Neural crest cell (in vitro differentiated cells): ENCODE results near the gene LAT. TPM values are rescaled to one million over a fixed set of nuclear protein-coding genes. Genes with fewer than 3 reads are reported as not detected.

Experiments
- DNase-seq: peaks from one replicate; pipeline ENCODE4 v3.0.0; 2021; ENCODE audit warnings: low read depth, mixed read lengths, low spot score
- H3K27ac Mint-ChIP-seq: one replicate; pipeline ENCODE4 v1.8.0; 2021; ENCODE audit warnings: mild to moderate bottlenecking, mixed read lengths; ENCODE audit not compliant: unreplicated experiment
- H3K27me3 Mint-ChIP-seq: 2 replicates; pipeline ENCODE4 v1.8.0; 2021; ENCODE audit warnings: low read depth, mild to moderate bottlenecking, mixed read lengths
- H3K36me3 Mint-ChIP-seq: 2 replicates; pipeline ENCODE4 v1.8.0; 2021; ENCODE audit warnings: low read depth, mild to moderate bottlenecking, mixed read lengths
- H3K4me1 Mint-ChIP-seq: 2 replicates; pipeline ENCODE4 v1.8.0; 2021; ENCODE audit warnings: mixed read lengths
- H3K4me3 Mint-ChIP-seq: one replicate; pipeline ENCODE4 v1.8.0; 2021; ENCODE audit warnings: mild to moderate bottlenecking, mixed read lengths
- H3K9me3 Mint-ChIP-seq: 2 replicates; pipeline ENCODE4 v1.8.0; 2021; ENCODE audit warnings: mixed read lengths
- total RNA-seq: library from RNA; stranded (reverse); gene quantifications from 2 replicates; pipeline ENCODE4 v1.2.1, GENCODE V29; 2021
- TF ChIP-seq, protein P1 (sequence below): fragments of 200-600 bp; sonication (generic); conservative IDR thresholded peaks from 2 replicates; pipeline ENCODE4 v1.5.0; 2021; ENCODE audit warnings: antibody characterized with exemption, mild to moderate bottlenecking

LAT gene
- total RNA-seq, 1 donor from 2014 or later = 4.9 TPM

DNA sequence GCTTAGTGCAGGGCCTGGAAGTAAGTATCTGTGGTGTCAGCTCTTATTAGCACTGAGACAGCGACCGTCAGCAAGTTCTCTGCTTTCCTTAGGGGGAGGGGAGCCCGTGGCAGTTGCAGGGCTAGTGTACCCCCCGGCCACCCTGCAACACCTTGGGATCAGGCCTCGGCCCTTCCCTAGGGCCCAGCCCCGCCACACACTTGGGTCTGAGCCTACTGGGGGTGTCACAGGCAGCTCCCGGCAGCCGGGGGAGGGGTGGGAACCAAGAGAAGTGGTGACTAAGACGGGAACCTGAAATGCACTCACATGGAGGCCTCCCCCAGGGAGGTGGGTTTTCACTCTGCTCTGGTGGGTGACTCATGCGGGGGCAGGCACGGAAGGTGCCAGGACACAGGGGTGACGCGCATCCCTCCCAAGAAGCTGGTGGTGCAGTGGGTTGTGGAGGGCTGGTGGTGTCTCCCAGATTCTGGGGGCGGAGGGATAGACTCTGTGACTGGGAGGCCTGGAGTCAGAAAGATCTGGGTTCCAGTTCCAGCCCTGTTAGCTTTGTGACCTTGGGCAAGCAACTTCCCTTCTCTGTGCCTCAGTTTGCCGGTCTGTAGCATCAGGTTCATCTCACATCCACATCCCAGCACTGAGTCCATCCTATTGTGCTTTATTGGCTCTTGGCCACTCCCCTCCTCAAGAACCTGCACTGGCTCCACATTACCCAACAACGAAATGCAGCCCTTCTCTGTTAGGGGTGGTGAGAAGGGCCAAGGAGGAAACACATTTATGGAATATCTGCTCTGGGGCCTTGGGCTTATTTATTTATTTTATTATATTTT, 44.5 kb downstream of the LAT start:
- Mint-ChIP-seq H3K4me3 (no peak overlapping the region), H3K9me3 (no peaks in the 10 kb centered on the region), H3K27me3 (peaks cover 2% of the 10 kb centered on the region), H3K36me3 (no peaks in the 10 kb centered on the region), H3K27ac (no peak overlapping the region), H3K4me1 (no peaks in the 10 kb centered on the region)
- DNase-seq = no peak
- TF ChIP-seq, protein P1, sequence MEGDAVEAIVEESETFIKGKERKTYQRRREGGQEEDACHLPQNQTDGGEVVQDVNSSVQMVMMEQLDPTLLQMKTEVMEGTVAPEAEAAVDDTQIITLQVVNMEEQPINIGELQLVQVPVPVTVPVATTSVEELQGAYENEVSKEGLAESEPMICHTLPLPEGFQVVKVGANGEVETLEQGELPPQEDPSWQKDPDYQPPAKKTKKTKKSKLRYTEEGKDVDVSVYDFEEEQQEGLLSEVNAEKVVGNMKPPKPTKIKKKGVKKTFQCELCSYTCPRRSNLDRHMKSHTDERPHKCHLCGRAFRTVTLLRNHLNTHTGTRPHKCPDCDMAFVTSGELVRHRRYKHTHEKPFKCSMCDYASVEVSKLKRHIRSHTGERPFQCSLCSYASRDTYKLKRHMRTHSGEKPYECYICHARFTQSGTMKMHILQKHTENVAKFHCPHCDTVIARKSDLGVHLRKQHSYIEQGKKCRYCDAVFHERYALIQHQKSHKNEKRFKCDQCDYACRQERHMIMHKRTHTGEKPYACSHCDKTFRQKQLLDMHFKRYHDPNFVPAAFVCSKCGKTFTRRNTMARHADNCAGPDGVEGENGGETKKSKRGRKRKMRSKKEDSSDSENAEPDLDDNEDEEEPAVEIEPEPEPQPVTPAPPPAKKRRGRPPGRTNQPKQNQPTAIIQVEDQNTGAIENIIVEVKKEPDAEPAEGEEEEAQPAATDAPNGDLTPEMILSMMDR = no peak

DNA sequence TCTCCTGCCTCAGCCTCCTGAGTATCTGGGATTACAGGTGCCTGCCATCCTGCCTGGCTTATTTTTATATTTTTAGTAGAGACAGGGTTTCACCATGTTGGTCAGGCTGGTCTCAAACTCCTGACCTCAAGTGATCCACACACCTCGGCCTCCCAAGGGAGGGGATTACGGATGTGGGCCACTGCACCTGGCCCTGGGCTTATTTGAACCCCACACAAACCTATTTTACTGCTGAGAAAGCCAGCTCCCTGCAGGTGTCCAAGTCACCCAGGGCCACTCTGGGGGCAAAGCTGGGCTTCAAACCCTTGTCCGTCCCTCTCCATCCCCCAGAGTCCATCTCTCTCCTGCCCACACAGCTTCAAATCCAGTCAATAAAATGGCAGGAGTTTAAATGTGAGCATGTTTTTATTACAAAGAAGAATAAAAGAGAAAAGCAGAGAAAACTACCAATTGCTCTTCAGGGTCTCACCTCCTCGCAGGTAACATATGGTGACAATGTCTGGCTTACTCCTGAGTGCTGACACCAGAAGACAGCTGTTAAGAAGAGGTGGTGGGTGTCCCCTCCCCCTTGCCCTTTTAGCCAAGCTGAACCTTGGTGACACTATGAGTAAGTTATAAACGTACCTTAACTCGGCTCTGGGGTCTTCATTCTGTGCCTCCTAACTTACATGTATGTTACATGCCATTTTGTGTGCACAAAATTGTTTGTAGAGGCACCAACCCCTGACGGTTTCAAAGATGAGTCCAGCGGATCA, 45.4 kb downstream of the LAT start:
- TF ChIP-seq, protein P1 = no peak
- Mint-ChIP-seq H3K4me3 (no peak overlapping the region), H3K9me3 (no peaks in the 10 kb centered on the region), H3K4me1 (no peaks in the 10 kb centered on the region), H3K36me3 (no peaks in the 10 kb centered on the region), H3K27me3 (peaks cover 2% of the 10 kb centered on the region), H3K27ac (no peak overlapping the region)
- DNase-seq = no peak

Other genes starting within 250 kb of the LAT start
- gene NPIPB9, start 233.3 kb upstream of the LAT start, total RNA-seq = 1.6 and 3.7 TPM in 2 replicates
- gene ATXN2L, start 162.1 kb upstream of the LAT start, total RNA-seq = 272 and 276 TPM in 2 replicates
- 197 and 205 TPM in 2 replicates for gene TUFM, start 138.7 kb upstream of the LAT start, total RNA-seq
- gene SH2B1, start 121.2 kb upstream of the LAT start, total RNA-seq = 60.6 and 66.9 TPM in 2 replicates
- 3.1 and 3.3 TPM in 2 replicates for gene ATP2A1, start 106.6 kb upstream of the LAT start, total RNA-seq
- gene RABEP2, start 59.8 kb upstream of the LAT start, total RNA-seq = 19.9 and 20.2 TPM in 2 replicates
- not detected in 2 replicates for gene CD19, start 53.1 kb upstream of the LAT start, total RNA-seq
- 63.9 and 67.3 TPM in 2 replicates for gene NFATC2IP, start 34.1 kb upstream of the LAT start, total RNA-seq
- gene SPNS1, start 10.3 kb upstream of the LAT start, total RNA-seq = 48.1 and 48.2 TPM in 2 replicates